Liver (tissue), 9 donors: ENCODE measurements around the gene DTWD2. TPM values are rescaled to one million over a fixed set of nuclear protein-coding genes. Genes with fewer than 3 reads are reported as not detected.

Experiments used
- DNase-seq: peaks from one replicate; pipeline ENCODE4 v3.0.0-alpha.2; 2017; ENCODE audit warnings: low spot score
- H3K27ac ChIP-seq, 2 donors: one replicate each; pipeline ENCODE4 v1.7.0; 2013; ENCODE audit warnings: inconsistent platforms in 2 of 2, low read length in 2 of 2, control low read depth in 1 of 2, low read depth in 1 of 2, mild to moderate bottlenecking in 1 of 2
- H3K27me3 ChIP-seq, 4 donors: one replicate each; pipeline versions ENCODE4 v1.6.1 to v1.7.0; 2013; ENCODE audit warnings: low read length in 3 of 4, inconsistent platforms in 1 of 4, mild to moderate bottlenecking in 1 of 4, moderate library complexity in 1 of 4; ENCODE audit not compliant: control insufficient read depth in 4 of 4, insufficient read depth in 4 of 4
- H3K36me3 ChIP-seq, 4 donors: one replicate each; pipeline versions ENCODE4 v1.6.1 to v1.7.0; 2013; ENCODE audit warnings: low read length in 3 of 4, mild to moderate bottlenecking in 3 of 4, low read depth in 1 of 4, moderate library complexity in 1 of 4; ENCODE audit not compliant: control insufficient read depth in 4 of 4, insufficient read depth in 3 of 4
- H3K4me1 ChIP-seq, 4 donors: one replicate each; pipeline versions ENCODE4 v1.6.1 to v1.7.0; 2013; ENCODE audit warnings: low read length in 3 of 4, mild to moderate bottlenecking in 3 of 4, moderate library complexity in 1 of 4; ENCODE audit not compliant: control insufficient read depth in 4 of 4, insufficient read depth in 4 of 4
- H3K4me3 ChIP-seq, 3 donors: one replicate each; pipeline versions ENCODE4 v1.6.1 to v1.7.0; 2013; ENCODE audit warnings: low read length in 3 of 3, control low read depth in 1 of 3, low read depth in 1 of 3, mild to moderate bottlenecking in 1 of 3
- H3K9ac ChIP-seq, 2 donors: one replicate each; pipeline ENCODE4 v1.7.0; 2013; ENCODE audit warnings: low read length in 2 of 2, mild to moderate bottlenecking in 2 of 2, moderate library complexity in 2 of 2, control low read depth in 1 of 2, low read depth in 1 of 2
- H3K9me3 ChIP-seq, 4 donors: one replicate each; pipeline versions ENCODE4 v1.6.1 to v1.7.0; 2013; ENCODE audit warnings: low read length in 3 of 4; ENCODE audit not compliant: control insufficient read depth in 4 of 4
- CTCF ChIP-seq: fragments of 150-350 bp; IDR thresholded peaks from 2 replicates; pipeline ENCODE4 v1.5.1; 2017; ENCODE audit warnings: improper control_type of control experiment, low read depth, low read length; ENCODE audit not compliant: missing input control
- FOXA1 ChIP-seq: IDR thresholded peaks from 2 replicates; pipeline ENCODE4 v1.6.1; 2016; ENCODE audit warnings: antibody characterized with exemption
- GABPA ChIP-seq, 2 donors: IDR thresholded peaks in 1 of 2; conservative IDR thresholded peaks in 1 of 2; 2 replicates each; pipeline ENCODE4 v1.6.1; 2016; ENCODE audit warnings: antibody characterized with exemption in 2 of 2, mild to moderate bottlenecking in 1 of 2, moderate library complexity in 1 of 2
- HNF4A ChIP-seq, 2 donors: conservative IDR thresholded peaks; 2 replicates each; pipeline ENCODE4 v1.6.1; 2016; ENCODE audit warnings: antibody characterized with exemption in 2 of 2, mild to moderate bottlenecking in 2 of 2
- JUND ChIP-seq, 2 donors: IDR thresholded peaks; 2 replicates each; pipeline ENCODE4 v1.6.1; 2016; ENCODE audit warnings: antibody characterized with exemption in 2 of 2
- MAX ChIP-seq: IDR thresholded peaks from 2 replicates; pipeline ENCODE4 v1.6.1; 2016; ENCODE audit warnings: antibody characterized with exemption
- NR2F2 ChIP-seq: IDR thresholded peaks from 2 replicates; pipeline ENCODE4 v1.6.1; 2016; ENCODE audit warnings: antibody characterized with exemption
- RAD21 ChIP-seq, 2 donors: IDR thresholded peaks; 2 replicates each; pipeline ENCODE4 v1.6.1; 2016; ENCODE audit warnings: antibody characterized with exemption in 2 of 2, mild to moderate bottlenecking in 2 of 2
- REST ChIP-seq: IDR thresholded peaks from 2 replicates; pipeline ENCODE4 v1.6.1; 2016; ENCODE audit warnings: antibody characterized with exemption, mild to moderate bottlenecking
- RXRA ChIP-seq, 2 donors: IDR thresholded peaks; 2 replicates each; pipeline ENCODE4 v1.6.1; 2017 to 2018; ENCODE audit warnings: antibody characterized with exemption in 2 of 2, mild to moderate bottlenecking in 1 of 2
- SP1 ChIP-seq: IDR thresholded peaks from 2 replicates; pipeline ENCODE4 v1.6.1; 2018; ENCODE audit warnings: antibody characterized with exemption, mild to moderate bottlenecking
- YY1 ChIP-seq: IDR thresholded peaks from 2 replicates; pipeline ENCODE4 v1.6.1; 2016; ENCODE audit warnings: antibody characterized with exemption, mild to moderate bottlenecking
- ZBTB33 ChIP-seq: IDR thresholded peaks from 2 replicates; pipeline ENCODE4 v1.6.1; 2016; ENCODE audit warnings: antibody characterized with exemption
- WGBS: extraction: QIAGEN DNeasy Blood & Tissue Kit; methylation state at CpG from one replicate; pipeline ENCODE4 v1.1.7; 2013; 5-methylcytosine and 5-hydroxymethylcytosine counted together
- polyA plus RNA-seq, 2 donors: library from polyadenylated mRNA; stranded (reverse) in 1 of 2; unstranded in 1 of 2; fragments of 200-250 nt in 1 of 2; fragments of >200 nt in 1 of 2; fragmentation: Nextera tagmentation in 1 of 2; extraction: Ambion mirVana in 1 of 2; gene quantifications; one replicate each; pipeline versions ENCODE4 v1.2.1 to v1.2.3, GENCODE V29; 2013 to 2015
- total RNA-seq, 2 donors: library from RNA; depleted of rRNA; stranded (reverse); fragments of >200 nt; gene quantifications; one replicate each; pipeline ENCODE4 v1.2.3, GENCODE V29; 2014
- TF ChIP-seq, protein P1 (sequence below): IDR thresholded peaks from 2 replicates; pipeline ENCODE4 v1.6.1; 2016; ENCODE audit warnings: antibody characterized with exemption
- donor health status: healthy.
- donor health status: healthy.
- donor health status: healthy.
- donor health status: healthy.
- donor health status: healthy.

The DTWD2 gene
- total and polyA plus RNA-seq, 4 donors: 2.3 to 10.7 (median 4.3) TPM

- Histone ChIP-seq H3K27me3 (no peaks in the 10 kb centered on the region), H3K4me3 (no peak overlapping the region), H3K4me1 (peaks cover 0 to 17% (median 4%) of the 10 kb centered on the region in 4 donors), H3K36me3 (no peaks in the 10 kb centered on the region), H3K27ac (no peak overlapping the region), H3K9me3 (no peaks in the 10 kb centered on the region), H3K9ac (no peak overlapping the region)
- 86% methylated on average over 1 of the region's 1 CpG for WGBS
- TF ChIP-seq YY1 (no peak), REST (no peak), JUND (IDR thresholded peaks at IDR 0.05) (no peak), GABPA (IDR thresholded peaks at IDR 0.05 in 1 of 2, conservative IDR thresholded peaks at IDR 0.05 in 1 of 2) (no peak), ZBTB33 (no peak), RAD21 (IDR thresholded peaks at IDR 0.05) (no peak), RXRA (IDR thresholded peaks at IDR 0.05) (no peak), MAX (no peak)
- TF ChIP-seq, protein P1, sequence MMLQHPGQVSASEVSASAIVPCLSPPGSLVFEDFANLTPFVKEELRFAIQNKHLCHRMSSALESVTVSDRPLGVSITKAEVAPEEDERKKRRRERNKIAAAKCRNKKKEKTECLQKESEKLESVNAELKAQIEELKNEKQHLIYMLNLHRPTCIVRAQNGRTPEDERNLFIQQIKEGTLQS: no peak
- DNase-seq: no peak
Measured at GRCh38 chr5:118990582-118990981, 2.2 kb upstream of the DTWD2 start.

GRCh38 chr5:118989816-118990215 is 1.5 kb upstream of the DTWD2 start:
- Histone ChIP-seq H3K36me3 (no peaks in the 10 kb centered on the region), H3K4me1 (peaks cover 0 to 17% (median 4%) of the 10 kb centered on the region in 4 donors), H3K9me3 (no peaks in the 10 kb centered on the region), H3K4me3 (no peak overlapping the region), H3K27ac (no peak overlapping the region), H3K9ac (no peak overlapping the region), H3K27me3 (no peaks in the 10 kb centered on the region)
- no peak for DNase-seq
- TF ChIP-seq GABPA (IDR thresholded peaks at IDR 0.05 in 1 of 2, conservative IDR thresholded peaks at IDR 0.05 in 1 of 2) (no peak), FOXA1 (no peak), CTCF (no peak), NR2F2 (no peak), HNF4A (conservative IDR thresholded peaks at IDR 0.05) (no peak), SP1 (no peak), REST (no peak), ZBTB33 (no peak), JUND (IDR thresholded peaks at IDR 0.05) (no peak)
- 90% methylated on average over 6 of the region's 6 CpGs for WGBS
